Measurements from ENCODE around the gene FRMD6.

FRMD6 gene

GRCh38 chr14:51651388-51652167, at the start of gene FRMD6:
Gene FRMD6, plus strand, starts transcription at chr14:51651910. Its CDS starts 37,927 bp downstream, at chr14:51689837.
- DNase-seq (ENCODE audit: low spot score) = peak; percentile 77

- DNase-seq (ENCODE audit: low spot score) = no peak
Observed at GRCh38 chr14:51602310-51602709, 49.4 kb upstream of the FRMD6 start.

DNA sequence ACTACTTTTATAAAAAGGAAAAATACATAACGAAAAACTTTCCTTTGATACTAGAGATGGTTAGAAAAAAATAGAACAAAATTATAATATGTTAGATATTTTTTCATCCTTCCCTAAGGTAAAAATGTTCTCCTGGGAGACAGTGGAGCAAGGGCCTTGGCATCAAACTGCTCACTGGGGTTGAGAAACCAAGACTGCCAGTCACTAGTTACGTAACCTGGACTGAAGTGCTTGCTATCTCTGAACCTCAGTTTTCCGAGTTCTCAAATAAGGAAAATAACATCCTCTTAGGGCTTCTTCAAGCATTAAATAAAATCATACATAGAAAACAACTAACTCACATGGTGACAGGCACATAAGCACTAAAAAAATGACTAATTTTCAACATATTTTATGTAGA, 48.2 kb upstream of the FRMD6 start:
- no peak for DNase-seq (ENCODE audit: low spot score)

DNA sequence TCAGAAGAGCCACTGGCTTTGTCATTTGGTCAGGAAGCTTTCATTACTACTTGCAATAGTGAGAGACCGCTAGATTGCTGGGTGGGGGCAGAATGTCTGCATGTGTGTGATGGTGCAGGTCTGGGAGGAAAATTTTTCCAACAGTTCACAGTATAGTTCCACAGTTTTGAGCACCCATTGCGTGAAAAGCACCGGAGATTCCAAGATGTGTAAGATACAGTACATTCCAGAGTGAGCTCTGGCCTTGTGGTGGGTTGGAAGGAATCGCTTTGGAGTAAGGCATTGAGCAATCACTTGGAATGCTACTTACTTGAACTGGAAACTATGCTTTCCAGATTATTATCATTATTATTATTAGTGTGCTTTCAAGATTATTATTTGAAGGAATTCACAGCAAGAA, 47.6 kb upstream of the FRMD6 start:
- DNase-seq (ENCODE audit: low spot score) = no peak

DNA sequence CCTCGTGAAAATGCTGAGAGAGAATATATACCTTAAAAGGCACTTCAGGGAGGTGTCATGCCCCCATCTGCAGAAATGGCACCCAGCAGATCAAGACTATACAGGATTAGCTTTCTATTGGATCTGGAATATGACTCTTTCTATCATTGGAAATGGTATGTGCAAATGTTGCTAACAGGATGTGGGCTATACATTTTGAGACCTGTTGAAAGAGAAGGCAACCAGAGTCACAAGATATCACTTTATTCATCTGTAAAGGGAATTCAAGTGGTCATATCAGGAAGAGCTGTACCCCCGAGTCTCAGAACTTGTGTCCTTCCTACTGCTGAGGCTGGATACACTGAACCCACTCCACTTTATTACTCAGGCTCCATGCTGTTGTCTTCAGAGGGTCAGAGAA, 46.1 kb upstream of the FRMD6 start:
- no peak for DNase-seq (ENCODE audit: low spot score)

- DNase-seq (ENCODE audit: low spot score) = no peak
Observed at GRCh38 chr14:51607711-51608110, 44.0 kb upstream of the FRMD6 start.

DNA sequence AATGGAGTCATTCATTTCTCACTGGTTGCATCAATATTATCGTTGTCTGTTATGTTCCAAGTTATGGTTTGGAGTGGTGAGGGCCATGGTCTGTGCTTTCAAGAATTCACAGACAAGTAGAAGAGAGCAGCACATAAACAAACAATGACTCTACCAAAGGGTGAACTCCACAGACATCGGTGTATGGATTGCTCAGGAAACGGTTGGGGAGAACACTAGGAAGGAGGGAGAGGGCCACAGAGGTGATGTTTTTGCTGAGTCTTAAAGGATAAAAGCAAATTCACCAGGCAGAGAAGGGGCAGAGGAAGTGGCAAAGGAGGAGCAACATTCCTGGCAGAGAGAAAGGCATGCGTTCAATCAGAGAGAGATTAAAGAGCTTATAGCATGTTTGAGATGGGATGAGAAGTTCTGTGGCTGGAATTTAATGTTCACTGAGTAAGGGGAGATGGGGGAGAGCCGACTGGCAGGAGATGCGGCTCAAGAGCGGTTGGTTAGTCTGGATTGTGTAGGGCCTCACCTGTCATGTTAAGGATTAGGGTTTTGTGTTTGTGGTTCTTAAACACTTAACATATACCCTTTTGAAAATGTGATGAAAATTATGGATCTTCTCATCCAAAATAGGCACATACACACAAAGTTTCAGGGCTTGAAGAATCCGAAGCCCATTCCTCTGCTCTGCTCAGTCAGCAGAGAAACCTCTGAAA, 42.3 kb upstream of the FRMD6 start:
- no peak for DNase-seq (ENCODE audit: low spot score)

- DNase-seq (ENCODE audit: low spot score) = no peak
Observed at GRCh38 chr14:51609955-51610283, 41.8 kb upstream of the FRMD6 start.

DNA sequence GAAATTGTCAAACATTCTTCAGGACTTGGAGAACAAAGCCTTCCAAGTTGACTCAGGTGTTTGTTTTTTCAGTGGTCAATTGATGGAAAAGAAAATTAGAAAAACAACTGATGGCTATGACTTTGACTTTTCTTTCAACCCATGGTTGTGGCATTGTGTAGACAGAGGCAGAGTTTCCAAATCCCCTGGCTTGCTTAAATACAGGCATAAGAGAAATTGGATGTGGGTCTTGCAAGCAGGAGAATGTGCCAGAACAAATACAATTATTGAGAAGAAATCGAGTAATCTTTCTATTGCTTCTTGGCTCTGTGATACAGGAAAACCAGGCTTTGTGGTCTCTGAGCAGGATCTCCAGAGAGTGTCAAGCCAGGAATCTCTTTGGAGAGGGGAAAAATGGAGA, 40.9 kb upstream of the FRMD6 start:
- no peak for DNase-seq (ENCODE audit: low spot score)

- no peak for DNase-seq (ENCODE audit: low spot score)
Observed at GRCh38 chr14:51612449-51612848, 39.3 kb upstream of the FRMD6 start.

DNA sequence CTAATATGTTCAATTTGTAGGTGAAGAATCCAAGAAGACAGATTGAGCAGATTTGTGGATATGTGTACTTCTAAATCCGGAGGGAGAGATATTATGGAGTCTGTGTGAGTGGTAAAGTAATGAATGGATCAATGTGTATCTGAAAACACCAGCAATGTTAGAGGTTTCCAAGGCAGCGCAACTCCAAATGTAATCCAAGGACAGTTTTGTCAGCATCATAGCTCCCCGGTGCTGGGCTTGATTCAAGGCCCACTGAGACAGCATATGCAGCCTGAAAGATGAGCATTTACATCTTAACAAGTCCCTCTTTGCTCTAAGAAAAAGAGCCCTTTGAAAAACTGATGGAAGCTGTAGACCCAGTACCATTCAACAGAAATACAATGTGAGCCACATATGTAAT, 38.3 kb upstream of the FRMD6 start:
- DNase-seq (ENCODE audit: low spot score) = no peak

DNA sequence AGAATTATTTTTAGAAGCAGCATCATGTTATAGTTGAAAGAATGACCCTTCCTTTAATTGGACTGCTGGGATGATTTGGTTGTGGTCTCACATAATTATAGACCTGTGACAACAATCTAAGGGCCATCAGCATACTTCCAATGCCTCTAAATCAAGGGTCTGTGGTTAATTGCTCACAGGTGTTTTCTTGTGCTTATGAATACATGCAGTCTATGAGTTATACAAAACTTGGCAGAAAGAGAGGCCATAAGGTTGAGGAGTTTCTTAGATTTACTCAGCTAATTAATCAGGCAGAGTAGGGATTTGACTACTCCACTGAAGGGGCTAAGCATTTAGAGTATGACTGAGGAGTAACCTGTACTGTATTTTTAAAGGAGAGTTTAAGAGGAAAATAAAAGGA, 37.0 kb upstream of the FRMD6 start:
- DNase-seq (ENCODE audit: low spot score) = no peak

DNA sequence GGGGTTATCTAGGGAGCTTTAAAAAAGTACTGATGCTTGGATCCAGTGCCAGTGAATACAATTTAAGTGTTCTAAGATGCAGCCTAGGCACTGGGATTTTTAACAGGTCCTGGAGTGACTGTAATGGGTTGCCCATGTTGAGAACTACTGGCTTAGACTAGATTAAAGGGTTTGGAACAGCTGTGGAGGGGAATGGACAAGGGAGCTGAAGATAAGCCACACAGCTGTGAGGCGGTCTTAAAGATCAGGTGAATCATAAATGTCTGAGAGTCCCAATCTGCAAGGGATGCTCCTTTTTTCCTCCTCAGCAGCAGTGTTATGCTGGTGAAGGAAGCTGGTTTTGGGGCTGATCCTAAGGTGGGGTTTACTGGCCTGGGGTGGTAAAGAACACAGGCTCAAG, 35.5 kb upstream of the FRMD6 start:
- DNase-seq (ENCODE audit: low spot score) = no peak

DNA sequence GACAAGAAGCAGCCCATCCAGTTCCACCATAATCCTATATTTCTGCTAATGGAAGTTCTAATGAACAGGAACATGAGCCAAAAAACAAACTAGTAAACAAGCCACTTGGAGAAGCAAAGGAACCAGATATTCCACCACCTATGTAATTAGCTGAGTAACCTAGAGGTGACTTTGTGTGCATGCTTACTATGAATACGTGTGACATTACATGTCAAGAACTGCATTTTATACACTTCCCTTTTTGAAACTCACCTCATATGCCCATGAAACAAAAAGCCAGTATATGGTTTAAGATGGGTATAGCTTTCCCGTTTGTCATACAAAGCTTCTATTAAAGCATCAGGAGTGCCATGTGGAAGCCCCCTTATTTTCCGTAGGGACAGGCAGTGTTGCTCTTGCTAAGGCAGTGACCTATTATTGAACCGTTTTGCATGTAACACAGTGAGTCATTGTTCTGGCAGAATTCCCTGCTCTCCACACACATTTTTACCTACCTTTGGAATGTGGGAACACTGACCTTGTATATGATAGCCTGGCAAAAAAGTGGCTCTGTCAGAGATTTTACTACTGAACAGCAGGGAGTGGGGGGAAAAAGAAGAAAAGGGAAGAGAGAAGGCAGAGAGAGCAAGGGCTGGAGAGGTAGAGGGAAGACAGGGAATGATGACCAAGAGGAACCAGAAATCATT, 34.8 kb upstream of the FRMD6 start:
- DNase-seq (ENCODE audit: low spot score) = peak; percentile 70

- DNase-seq (ENCODE audit: low spot score) = no peak
Observed at GRCh38 chr14:51619561-51619960, 32.1 kb upstream of the FRMD6 start.

- DNase-seq (ENCODE audit: low spot score) = no peak
Observed at GRCh38 chr14:51620056-51620455, 31.7 kb upstream of the FRMD6 start.

- no peak for DNase-seq (ENCODE audit: low spot score)
Observed at GRCh38 chr14:51621654-51622053, 30.1 kb upstream of the FRMD6 start.

DNA sequence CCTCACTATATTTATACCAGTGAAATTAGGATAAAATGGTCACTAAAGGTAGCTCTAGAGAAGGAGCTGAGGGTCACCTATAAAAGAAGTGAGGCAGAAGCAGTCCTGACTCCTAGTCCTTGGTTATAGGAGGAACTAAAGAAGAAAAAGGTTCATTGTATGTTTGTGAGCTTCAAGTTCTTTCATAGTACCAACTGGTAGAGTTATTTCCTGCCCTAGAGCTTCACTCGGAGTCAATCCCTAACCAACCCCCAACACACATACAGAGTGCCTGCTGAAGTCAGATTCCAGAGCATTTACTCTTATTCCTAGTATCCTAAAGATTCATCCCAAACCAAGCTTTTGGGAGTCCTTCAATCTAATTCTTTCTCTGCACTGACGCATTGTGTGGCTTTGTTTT, 29.3 kb upstream of the FRMD6 start:
- DNase-seq (ENCODE audit: low spot score) = no peak

- no peak for DNase-seq (ENCODE audit: low spot score)
Observed at GRCh38 chr14:51624955-51625569, 26.6 kb upstream of the FRMD6 start.

- DNase-seq (ENCODE audit: low spot score) = no peak
Observed at GRCh38 chr14:51626185-51626584, 25.5 kb upstream of the FRMD6 start.

- DNase-seq (ENCODE audit: low spot score) = no peak
Observed at GRCh38 chr14:51626788-51627187, 24.9 kb upstream of the FRMD6 start.

DNA sequence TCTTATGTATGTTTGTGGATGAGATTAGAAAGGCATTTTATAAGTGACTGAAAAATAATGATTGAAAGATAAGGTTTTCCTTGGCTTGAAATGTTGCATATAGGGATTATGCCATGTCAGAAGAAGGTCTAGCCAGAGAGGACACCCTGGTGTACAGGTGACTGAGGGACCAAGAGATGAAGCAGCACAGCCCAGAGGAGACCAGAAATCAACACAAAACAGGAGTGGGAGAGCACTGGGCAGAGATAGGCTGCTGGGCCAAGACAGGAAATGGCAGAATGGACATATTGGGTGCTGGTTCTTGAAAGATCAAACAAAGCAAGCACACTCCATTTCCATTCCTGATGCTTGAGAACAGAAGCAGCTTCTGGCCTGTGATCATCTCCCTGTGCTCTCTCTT, 24.4 kb upstream of the FRMD6 start:
- DNase-seq (ENCODE audit: low spot score) = no peak

- DNase-seq (ENCODE audit: low spot score) = no peak
Observed at GRCh38 chr14:51628238-51628637, 23.5 kb upstream of the FRMD6 start.
